ENCODE data around the gene SMTNL2. TPM values are rescaled to one million over a fixed set of nuclear protein-coding genes. Genes with fewer than 3 reads are reported as not detected.
A peak's percentile ranks its signal among the peaks of the same experiment; 100 is the strongest.

Gene SMTNL2
- total RNA-seq, 1 donor from 2014 or later = 1.7 TPM

DNA sequence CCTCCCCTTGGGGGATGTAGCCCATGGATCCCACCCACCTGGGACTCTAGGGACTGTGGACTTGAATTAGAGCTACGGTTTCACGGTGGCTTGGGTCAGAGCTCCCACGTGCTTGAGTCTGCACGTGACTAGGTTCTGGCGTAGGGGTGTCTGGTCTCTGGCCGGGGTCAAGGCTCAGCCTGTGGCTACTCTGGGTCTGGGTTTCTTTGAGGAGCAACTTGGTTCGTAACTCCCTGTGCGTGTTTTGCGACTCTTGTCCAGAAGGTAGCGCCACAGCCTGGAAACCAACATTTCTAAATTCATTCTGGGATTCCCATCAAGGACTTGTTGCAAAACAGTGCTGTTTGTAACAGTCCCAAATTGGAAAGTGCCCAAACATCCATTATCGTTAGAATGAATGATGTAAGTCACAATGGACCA is 23.5 kb upstream of the SMTNL2 start:
- H3K9me3 Mint-ChIP-seq (ENCODE audit: unreplicated experiment) = no peaks in the 10 kb centered on the region
- H3K36me3 Mint-ChIP-seq (ENCODE audit: unreplicated experiment) = no peaks in the 10 kb centered on the region
- H3K4me1 Mint-ChIP-seq (ENCODE audit: unreplicated experiment) = peaks cover 11% of the 10 kb centered on the region
- peaks cover 25% of the 10 kb centered on the region for H3K27me3 Mint-ChIP-seq (ENCODE audit: unreplicated experiment)
- TF ChIP-seq, protein P1, sequence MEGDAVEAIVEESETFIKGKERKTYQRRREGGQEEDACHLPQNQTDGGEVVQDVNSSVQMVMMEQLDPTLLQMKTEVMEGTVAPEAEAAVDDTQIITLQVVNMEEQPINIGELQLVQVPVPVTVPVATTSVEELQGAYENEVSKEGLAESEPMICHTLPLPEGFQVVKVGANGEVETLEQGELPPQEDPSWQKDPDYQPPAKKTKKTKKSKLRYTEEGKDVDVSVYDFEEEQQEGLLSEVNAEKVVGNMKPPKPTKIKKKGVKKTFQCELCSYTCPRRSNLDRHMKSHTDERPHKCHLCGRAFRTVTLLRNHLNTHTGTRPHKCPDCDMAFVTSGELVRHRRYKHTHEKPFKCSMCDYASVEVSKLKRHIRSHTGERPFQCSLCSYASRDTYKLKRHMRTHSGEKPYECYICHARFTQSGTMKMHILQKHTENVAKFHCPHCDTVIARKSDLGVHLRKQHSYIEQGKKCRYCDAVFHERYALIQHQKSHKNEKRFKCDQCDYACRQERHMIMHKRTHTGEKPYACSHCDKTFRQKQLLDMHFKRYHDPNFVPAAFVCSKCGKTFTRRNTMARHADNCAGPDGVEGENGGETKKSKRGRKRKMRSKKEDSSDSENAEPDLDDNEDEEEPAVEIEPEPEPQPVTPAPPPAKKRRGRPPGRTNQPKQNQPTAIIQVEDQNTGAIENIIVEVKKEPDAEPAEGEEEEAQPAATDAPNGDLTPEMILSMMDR (IDR thresholded peaks at IDR 0.05) = no peak
- H3K27ac Mint-ChIP-seq (ENCODE audit: unreplicated experiment) = no peak overlapping the region
- H3K4me3 Mint-ChIP-seq (ENCODE audit: unreplicated experiment) = no peak overlapping the region
- DNase-seq (ENCODE audit: extremely low spot score, unreplicated experiment) = no peak

DNA sequence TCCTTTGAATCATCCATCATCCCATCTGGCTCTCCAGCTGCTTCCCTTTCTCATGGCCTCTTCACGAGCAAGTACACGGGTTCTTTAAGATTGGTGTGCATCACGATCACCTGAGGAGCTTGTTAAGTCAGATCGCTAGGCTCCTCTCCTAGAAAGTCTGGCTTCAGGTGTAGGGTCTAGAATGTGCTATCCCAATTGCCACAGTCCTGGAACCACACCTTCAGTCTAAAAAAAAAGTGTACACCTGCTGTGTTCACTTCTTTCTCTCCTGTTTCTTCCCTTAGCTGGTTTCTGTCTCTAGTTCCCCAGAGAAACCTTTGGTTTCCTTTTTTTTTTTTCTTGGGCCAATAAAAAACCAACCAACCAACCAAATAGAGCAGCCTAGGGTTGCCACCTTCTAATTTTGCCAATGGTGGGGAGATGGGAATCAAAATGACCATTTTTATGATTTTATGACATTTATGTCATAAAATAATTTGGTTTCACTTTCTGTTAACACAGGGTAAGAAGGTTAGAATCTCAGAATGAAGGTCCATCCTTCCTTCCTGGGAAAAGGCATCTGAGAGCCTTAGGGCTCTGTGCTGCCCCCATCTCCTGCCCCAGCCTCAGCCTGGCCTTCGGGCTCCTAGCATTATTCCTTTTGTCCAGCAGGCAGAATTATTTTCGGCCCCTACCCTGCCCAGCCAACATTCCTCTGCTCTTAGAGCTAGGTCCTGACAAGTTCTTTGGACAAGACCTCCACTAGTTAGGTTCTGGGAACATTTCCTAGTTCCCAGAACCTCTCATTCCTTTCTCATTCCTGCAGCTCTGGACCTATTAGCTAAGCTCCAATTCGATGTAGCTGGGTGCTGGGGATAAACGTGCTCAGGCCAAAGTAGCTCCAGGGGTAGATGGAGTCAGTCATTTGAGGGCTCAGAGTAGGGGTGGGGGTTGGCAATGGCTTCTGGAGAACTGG is 22.0 kb upstream of the SMTNL2 start:
- peaks cover 12% of the 10 kb centered on the region for H3K4me1 Mint-ChIP-seq (ENCODE audit: unreplicated experiment)
- H3K27ac Mint-ChIP-seq (ENCODE audit: unreplicated experiment) = no peak overlapping the region
- peaks cover 25% of the 10 kb centered on the region for H3K27me3 Mint-ChIP-seq (ENCODE audit: unreplicated experiment)
- TF ChIP-seq, protein P1 (IDR thresholded peaks at IDR 0.05) = no peak
- H3K9me3 Mint-ChIP-seq (ENCODE audit: unreplicated experiment) = no peaks in the 10 kb centered on the region
- H3K36me3 Mint-ChIP-seq (ENCODE audit: unreplicated experiment) = no peaks in the 10 kb centered on the region
- no peak overlapping the region for H3K4me3 Mint-ChIP-seq (ENCODE audit: unreplicated experiment)
- no peak for DNase-seq (ENCODE audit: extremely low spot score, unreplicated experiment)

DNA sequence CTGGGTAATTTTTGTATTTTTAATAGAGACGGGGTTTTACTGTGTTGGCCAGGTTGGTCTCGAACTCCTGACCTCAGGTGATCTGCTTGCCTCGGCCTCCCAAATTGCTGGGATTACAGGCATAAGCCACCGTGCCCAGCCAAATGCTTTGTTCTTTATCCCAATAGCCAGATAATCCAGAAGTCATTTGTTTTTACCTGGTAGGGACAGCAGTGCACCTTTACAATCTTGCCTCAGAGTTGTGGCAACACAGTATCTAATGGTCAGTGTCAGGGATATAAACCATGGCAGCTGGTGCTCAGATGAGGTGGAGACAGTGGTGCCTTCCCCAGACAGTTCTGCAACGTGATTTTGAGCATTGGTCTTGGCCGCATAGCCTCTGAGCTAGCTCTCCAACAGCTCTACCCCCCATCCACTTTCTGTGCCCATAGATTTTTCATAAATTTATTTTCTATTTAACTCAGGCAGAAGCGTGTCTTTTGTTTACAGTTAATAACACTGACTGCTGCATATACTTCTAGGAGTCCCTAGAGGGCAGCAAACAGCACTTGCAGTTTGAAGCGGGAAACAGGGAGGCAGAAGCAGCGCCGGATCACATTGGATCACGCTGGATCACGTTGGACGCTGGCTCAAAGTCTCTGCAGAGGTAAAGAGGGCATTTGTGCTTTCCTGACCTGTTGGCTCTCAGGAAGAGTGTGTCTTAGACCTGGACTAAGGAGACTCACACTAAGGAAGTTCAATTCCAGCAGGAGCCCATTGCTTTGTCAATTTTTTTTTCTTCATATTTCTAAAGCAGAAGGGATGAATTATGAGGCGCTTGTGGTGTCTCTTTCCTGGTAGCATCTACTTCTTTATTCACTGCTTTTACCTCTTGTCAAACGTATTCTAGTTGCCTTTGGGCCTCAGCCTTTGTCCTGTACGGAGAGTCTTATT is 18.9 kb upstream of the SMTNL2 start:
- Mint-ChIP-seq H3K27me3 (ENCODE audit: unreplicated experiment) (peaks cover 33% of the 10 kb centered on the region), H3K9me3 (ENCODE audit: unreplicated experiment) (no peaks in the 10 kb centered on the region), H3K27ac (ENCODE audit: unreplicated experiment) (no peak overlapping the region), H3K4me3 (ENCODE audit: unreplicated experiment) (no peak overlapping the region), H3K4me1 (ENCODE audit: unreplicated experiment) (peaks cover 12% of the 10 kb centered on the region), H3K36me3 (ENCODE audit: unreplicated experiment) (no peaks in the 10 kb centered on the region)
- TF ChIP-seq, protein P1 (IDR thresholded peaks at IDR 0.05) = peak; percentile 86
- no peak for DNase-seq (ENCODE audit: extremely low spot score, unreplicated experiment)

DNA sequence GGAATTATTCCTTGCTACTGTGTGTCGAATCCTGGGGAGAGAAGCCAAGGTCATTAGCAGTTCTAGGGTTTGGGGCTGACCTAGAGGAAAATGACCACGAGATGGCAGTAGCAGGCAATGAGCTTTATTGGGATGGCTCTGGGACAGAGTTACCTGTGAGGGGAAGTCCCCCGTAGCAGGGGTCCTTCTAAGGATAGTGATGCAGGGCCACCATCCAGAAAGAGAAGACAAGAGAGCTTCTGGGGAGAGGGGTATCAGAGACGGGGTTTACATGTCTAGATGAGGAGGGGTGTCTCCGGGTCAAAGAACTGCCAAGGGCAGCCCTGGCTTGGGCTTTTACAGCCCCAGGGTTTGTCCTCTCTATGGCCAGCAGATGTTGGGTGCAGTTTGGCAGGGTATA is 17.5 kb upstream of the SMTNL2 start:
- no peaks in the 10 kb centered on the region for H3K36me3 Mint-ChIP-seq (ENCODE audit: unreplicated experiment)
- H3K9me3 Mint-ChIP-seq (ENCODE audit: unreplicated experiment) = no peaks in the 10 kb centered on the region
- H3K27ac Mint-ChIP-seq (ENCODE audit: unreplicated experiment) = no peak overlapping the region
- peaks cover 25% of the 10 kb centered on the region for H3K27me3 Mint-ChIP-seq (ENCODE audit: unreplicated experiment)
- no peak overlapping the region for H3K4me3 Mint-ChIP-seq (ENCODE audit: unreplicated experiment)
- DNase-seq (ENCODE audit: extremely low spot score, unreplicated experiment) = no peak
- TF ChIP-seq, protein P1 (IDR thresholded peaks at IDR 0.05) = peak; percentile 85
- H3K4me1 Mint-ChIP-seq (ENCODE audit: unreplicated experiment) = peaks cover 12% of the 10 kb centered on the region

Data from osteocyte (in vitro differentiated cells).